ENCODE measurements around the gene GLUD1.
"Not testable (repeated sequence)": the region's sequence is repeated elsewhere in the genome, so short reads cannot be mapped to it uniquely, and the experiment has no call there.

The GLUD1 gene

GRCh38 chr10:87045434-87045938 lies 49.2 kb downstream of the GLUD1 start:
- no peak for DNase-seq (ENCODE audit: low read depth in 2 of 3, low spot score in 2 of 3)

- not testable (repeated sequence) for DNase-seq (ENCODE audit: low read depth in 2 of 3, low spot score in 2 of 3)
Observed at GRCh38 chr10:87043579-87043978, 51.1 kb downstream of the GLUD1 start.

GRCh38 chr10:87038786-87039185 lies 55.9 kb downstream of the GLUD1 start:
- DNase-seq (ENCODE audit: low read depth in 2 of 3, low spot score in 2 of 3) = no peak

GRCh38 chr10:87038286-87038717 lies 56.3 kb downstream of the GLUD1 start:
- no peak for DNase-seq (ENCODE audit: low read depth in 2 of 3, low spot score in 2 of 3)

- DNase-seq (ENCODE audit: low read depth in 2 of 3, low spot score in 2 of 3) = no peak
Observed at GRCh38 chr10:87036623-87037022, 58.0 kb downstream of the GLUD1 start.

- DNase-seq (ENCODE audit: low read depth in 2 of 3, low spot score in 2 of 3) = no peak
Observed at GRCh38 chr10:87030912-87031635, 63.6 kb downstream of the GLUD1 start.

- not testable (repeated sequence) for DNase-seq (ENCODE audit: low read depth in 2 of 3, low spot score in 2 of 3)
Observed at GRCh38 chr10:87030419-87030818, 64.2 kb downstream of the GLUD1 start.

GRCh38 chr10:87026747-87027508 lies 67.7 kb downstream of the GLUD1 start:
- DNase-seq (ENCODE audit: low read depth in 2 of 3, low spot score in 2 of 3) = not testable (repeated sequence)

GRCh38 chr10:87025285-87025958 lies 69.2 kb downstream of the GLUD1 start:
- DNase-seq (ENCODE audit: low read depth in 2 of 3, low spot score in 2 of 3) = not testable (repeated sequence)

- DNase-seq (ENCODE audit: low read depth in 2 of 3, low spot score in 2 of 3) = not testable (repeated sequence)
Observed at GRCh38 chr10:87020056-87020455, 74.6 kb downstream of the GLUD1 start, which contains the start of gene FAM25A. TSS of gene FAM25A (plus strand) at chr10:87020294. CDS start at chr10:87020325, 31 bp downstream.

GRCh38 chr10:87019504-87019903 lies 75.1 kb downstream of the GLUD1 start:
- not testable (repeated sequence) for DNase-seq (ENCODE audit: low read depth in 2 of 3, low spot score in 2 of 3)

GRCh38 chr10:87019066-87019465 lies 75.6 kb downstream of the GLUD1 start:
- DNase-seq (ENCODE audit: low read depth in 2 of 3, low spot score in 2 of 3) = not testable (repeated sequence)

GRCh38 chr10:87018127-87018526 lies 76.5 kb downstream of the GLUD1 start:
- not testable (repeated sequence) for DNase-seq (ENCODE audit: low read depth in 2 of 3, low spot score in 2 of 3)

- DNase-seq (ENCODE audit: low read depth in 2 of 3, low spot score in 2 of 3) = not testable (repeated sequence)
Observed at GRCh38 chr10:87014986-87015716, 79.5 kb downstream of the GLUD1 start.

GRCh38 chr10:87013528-87013927 lies 81.1 kb downstream of the GLUD1 start:
- DNase-seq (ENCODE audit: low read depth in 2 of 3, low spot score in 2 of 3) = not testable (repeated sequence)

- not testable (repeated sequence) for DNase-seq (ENCODE audit: low read depth in 2 of 3, low spot score in 2 of 3)
Observed at GRCh38 chr10:87009134-87009696, 85.4 kb downstream of the GLUD1 start.

- not testable (repeated sequence) for DNase-seq (ENCODE audit: low read depth in 2 of 3, low spot score in 2 of 3)
Observed at GRCh38 chr10:87008303-87008702, 86.3 kb downstream of the GLUD1 start.

GRCh38 chr10:87007674-87008073 lies 87.0 kb downstream of the GLUD1 start:
- not testable (repeated sequence) for DNase-seq (ENCODE audit: low read depth in 2 of 3, low spot score in 2 of 3)

GRCh38 chr10:87007124-87007523 lies 87.5 kb downstream of the GLUD1 start:
- DNase-seq (ENCODE audit: low read depth in 2 of 3, low spot score in 2 of 3) = not testable (repeated sequence)

- DNase-seq (ENCODE audit: low read depth in 2 of 3, low spot score in 2 of 3) = no peak
Observed at GRCh38 chr10:87000491-87000890, 94.2 kb downstream of the GLUD1 start.

Measured in activated CD8-positive, alpha-beta memory T cell treated with anti-CD3 and anti-CD28 coated beads for 48 hours (primary cell).